HG02970 (cell line): ENCODE results near the gene CHRD.
"Not testable (repeated sequence)": the region's sequence is repeated elsewhere in the genome, so short reads cannot be mapped to it uniquely, and the experiment has no call there.

Experiments
- ATAC-seq: cut with Tn5 transposase; IDR thresholded peaks from one replicate; pipeline ENCODE4 v1.9.1; 2021; ENCODE audit warnings: mild to moderate bottlenecking, moderate library complexity, moderate number of reproducible peaks; ENCODE audit not compliant: unreplicated experiment, low FRiP score

Gene CHRD

GRCh38 chr3:184409946-184410500, 30.2 kb downstream of the CHRD start:
- ATAC-seq = no peak

GRCh38 chr3:184414418-184415202, 34.8 kb downstream of the CHRD start:
- ATAC-seq = no peak

- ATAC-seq = no peak
Observed at GRCh38 chr3:184415203-184415490, 35.3 kb downstream of the CHRD start.

GRCh38 chr3:184417619-184418327, 37.9 kb downstream of the CHRD start:
- no peak for ATAC-seq

- no peak for ATAC-seq
Observed at GRCh38 chr3:184419171-184419570, 39.3 kb downstream of the CHRD start.

GRCh38 chr3:184423561-184423960, 43.7 kb downstream of the CHRD start:
- ATAC-seq = no peak

GRCh38 chr3:184426691-184427141, 46.9 kb downstream of the CHRD start:
- ATAC-seq = no peak

- no peak for ATAC-seq
Observed at GRCh38 chr3:184428561-184429175, 48.8 kb downstream of the CHRD start.

GRCh38 chr3:184429786-184430185, 49.9 kb downstream of the CHRD start:
- ATAC-seq = no peak

GRCh38 chr3:184430940-184431339, 51.1 kb downstream of the CHRD start:
- ATAC-seq = no peak

GRCh38 chr3:184433178-184433577, 53.3 kb downstream of the CHRD start:
- ATAC-seq = not testable (repeated sequence)

- ATAC-seq = no peak
Observed at GRCh38 chr3:184439096-184439495, 59.2 kb downstream of the CHRD start.
